GM21737 (cell line): Measurements from ENCODE around the gene CXXC5.

Experiments used
- ATAC-seq: cut with Tn5 transposase; IDR thresholded peaks from one replicate; pipeline ENCODE4 v1.9.1; 2021; ENCODE audit warnings: mild to moderate bottlenecking, moderate library complexity; ENCODE audit not compliant: unreplicated experiment

The CXXC5 gene

DNA sequence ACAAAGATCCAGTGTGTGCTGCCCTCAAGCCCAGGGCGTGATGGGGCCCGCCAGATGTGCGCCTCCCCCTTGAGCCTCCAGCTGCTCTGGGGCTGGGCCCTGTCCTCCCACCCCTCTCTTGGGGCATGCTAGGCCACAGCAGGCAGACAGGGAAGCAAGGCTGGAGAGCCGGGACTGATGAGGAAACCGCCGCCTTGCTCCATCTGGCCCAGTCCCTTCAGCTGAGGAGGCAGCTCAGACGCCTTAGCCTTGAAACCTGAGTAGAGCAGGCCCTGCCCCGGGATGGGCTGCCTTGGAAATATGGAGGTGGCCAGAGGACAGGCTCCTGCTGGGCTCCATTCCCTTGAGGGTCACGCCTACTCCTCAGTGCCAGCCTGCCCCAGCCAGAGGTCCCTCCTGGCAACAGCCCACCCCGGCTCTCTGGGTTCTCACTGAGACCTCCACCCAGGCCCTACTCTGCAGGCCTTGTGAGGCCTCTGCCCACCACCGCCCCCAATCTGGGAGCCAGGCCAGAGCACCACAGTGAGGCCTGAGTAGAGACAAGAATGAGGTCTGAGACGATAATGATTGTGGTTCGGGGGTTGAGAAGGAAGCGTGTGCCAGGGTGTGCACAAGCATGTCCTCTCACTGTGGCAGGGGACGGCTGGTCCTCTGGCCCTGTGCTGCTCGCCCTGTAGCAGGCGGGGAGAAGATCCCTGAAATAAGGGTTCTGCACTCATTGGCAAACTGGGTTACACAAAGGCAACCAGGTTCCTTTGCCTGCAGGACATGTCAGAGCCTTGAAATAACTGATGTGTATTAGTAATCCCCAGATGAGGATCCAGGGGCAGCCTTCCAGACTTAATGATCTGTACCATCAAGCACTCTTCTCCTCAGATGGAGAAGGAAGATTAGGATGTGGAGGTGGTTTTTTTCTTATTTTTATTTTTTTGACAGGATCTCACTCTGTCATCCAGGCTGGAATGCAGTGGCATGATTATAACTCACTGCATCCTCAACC is 30.9 kb downstream of the CXXC5 start:
- ATAC-seq = no peak

- no peak for ATAC-seq
These were observed 32.4 kb downstream of the CXXC5 start for GRCh38 chr5:139680368-139681111.

DNA sequence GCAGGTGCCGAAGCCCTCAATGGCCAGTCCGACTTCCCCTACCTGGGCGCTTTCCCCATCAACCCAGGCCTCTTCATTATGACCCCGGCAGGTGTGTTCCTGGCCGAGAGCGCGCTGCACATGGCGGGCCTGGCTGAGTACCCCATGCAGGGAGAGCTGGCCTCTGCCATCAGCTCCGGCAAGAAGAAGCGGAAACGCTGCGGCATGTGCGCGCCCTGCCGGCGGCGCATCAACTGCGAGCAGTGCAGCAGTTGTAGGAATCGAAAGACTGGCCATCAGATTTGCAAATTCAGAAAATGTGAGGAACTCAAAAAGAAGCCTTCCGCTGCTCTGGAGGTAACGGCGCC is 32.9 kb downstream of the CXXC5 start:
- ATAC-seq = no peak

DNA sequence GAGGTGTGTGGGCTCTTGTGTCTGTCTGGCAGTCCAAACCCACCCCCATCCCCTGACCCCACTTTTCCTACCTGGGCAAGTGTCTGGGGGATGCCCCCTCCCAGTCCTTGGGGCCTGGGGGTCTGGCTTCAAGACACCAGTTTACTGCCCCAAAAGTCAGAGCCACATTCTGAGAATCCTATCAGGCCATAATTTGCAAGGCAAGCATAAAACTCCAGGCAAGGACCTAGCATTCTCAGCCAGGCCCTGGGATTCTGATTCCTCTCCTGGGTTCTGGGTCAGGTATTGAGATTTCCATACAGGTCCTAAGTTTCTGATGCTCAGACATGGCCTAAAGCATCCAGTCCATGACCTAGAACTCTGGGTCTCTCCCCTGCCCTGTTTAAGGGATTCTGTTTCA is 33.3 kb downstream of the CXXC5 start:
- no peak for ATAC-seq

GRCh38 chr5:139682016-139682975 is 34.1 kb downstream of the CXXC5 start:
- ATAC-seq = no peak

DNA sequence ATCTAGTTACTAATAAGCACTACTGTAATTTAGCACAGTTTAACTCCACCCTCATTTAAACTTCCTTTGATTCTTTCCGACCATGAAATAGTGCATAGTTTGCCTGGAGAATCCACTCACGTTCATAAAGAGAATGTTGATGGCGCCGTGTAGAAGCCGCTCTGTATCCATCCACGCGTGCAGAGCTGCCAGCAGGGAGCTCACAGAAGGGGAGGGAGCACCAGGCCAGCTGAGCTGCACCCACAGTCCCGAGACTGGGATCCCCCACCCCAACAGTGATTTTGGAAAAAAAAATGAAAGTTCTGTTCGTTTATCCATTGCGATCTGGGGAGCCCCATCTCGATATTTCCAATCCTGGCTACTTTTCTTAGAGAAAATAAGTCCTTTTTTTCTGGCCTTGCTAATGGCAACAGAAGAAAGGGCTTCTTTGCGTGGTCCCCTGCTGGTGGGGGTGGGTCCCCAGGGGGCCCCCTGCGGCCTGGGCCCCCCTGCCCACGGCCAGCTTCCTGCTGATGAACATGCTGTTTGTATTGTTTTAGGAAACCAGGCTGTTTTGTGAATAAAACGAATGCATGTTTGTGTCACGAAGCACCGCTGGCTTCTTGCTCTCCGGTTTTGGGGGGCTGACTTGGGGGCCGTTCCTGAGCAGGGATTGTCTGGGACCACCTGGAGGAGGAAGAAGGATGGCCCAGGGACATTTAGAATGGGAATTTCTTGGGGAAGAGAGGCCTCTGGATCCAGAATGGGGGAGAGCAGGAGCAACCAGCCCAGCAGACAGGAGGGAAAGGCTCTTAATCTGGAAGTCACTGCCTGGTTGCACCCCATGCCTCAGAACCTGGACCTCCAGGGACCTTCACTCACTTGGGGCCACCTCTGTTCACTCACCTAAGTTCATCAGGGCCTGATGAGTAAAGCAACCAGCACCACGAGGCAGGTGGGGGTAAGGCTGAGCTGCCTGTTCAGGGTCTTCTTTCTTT is 35.4 kb downstream of the CXXC5 start:
- no peak for ATAC-seq

DNA sequence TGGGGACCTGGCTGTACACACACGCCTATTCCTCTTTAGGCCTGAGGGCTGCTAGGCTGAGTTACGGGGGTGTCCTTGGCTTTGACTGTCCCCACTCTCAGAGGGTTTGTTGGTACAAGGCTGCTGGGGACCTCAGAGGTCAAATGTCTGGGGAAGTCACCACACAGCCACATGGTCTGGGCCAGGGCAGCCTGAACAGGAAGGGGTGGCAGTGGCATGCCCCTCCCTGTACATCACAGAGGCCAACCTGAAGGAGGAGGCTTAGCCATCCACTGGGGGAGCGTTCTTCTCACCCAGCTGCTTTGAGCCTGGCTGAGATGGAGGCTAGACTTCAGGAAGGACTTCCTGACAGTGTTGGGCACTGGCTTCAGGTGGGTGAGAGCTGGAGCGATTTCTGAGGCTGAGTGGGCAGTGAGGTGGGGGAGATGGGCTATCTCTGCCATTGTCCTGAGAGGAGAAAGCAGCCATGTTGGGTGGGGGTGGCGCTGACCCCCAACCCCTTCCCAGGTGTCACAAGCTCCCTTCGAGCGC is 36.3 kb downstream of the CXXC5 start:
- ATAC-seq = no peak

GRCh38 chr5:139684881-139685749 is 37.0 kb downstream of the CXXC5 start:
- no peak for ATAC-seq

GRCh38 chr5:139685886-139686285 is 37.7 kb downstream of the CXXC5 start:
- ATAC-seq = no peak

DNA sequence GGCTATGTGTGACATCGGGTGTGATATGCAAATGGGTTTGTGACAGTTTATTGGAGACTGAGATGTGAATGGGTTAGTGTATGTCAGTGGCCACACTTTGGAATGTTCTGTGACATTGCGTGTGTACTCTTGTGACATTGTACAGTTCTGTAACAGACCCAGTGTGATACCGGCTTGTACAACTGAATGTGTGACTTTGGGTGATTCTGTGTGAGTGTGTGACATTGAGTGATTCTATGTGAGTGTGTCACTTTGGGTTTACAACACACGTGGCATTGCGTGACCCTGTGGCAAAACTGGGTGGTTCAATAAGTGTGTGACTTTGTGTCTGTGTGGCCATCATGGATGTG is 38.2 kb downstream of the CXXC5 start:
- no peak for ATAC-seq

DNA sequence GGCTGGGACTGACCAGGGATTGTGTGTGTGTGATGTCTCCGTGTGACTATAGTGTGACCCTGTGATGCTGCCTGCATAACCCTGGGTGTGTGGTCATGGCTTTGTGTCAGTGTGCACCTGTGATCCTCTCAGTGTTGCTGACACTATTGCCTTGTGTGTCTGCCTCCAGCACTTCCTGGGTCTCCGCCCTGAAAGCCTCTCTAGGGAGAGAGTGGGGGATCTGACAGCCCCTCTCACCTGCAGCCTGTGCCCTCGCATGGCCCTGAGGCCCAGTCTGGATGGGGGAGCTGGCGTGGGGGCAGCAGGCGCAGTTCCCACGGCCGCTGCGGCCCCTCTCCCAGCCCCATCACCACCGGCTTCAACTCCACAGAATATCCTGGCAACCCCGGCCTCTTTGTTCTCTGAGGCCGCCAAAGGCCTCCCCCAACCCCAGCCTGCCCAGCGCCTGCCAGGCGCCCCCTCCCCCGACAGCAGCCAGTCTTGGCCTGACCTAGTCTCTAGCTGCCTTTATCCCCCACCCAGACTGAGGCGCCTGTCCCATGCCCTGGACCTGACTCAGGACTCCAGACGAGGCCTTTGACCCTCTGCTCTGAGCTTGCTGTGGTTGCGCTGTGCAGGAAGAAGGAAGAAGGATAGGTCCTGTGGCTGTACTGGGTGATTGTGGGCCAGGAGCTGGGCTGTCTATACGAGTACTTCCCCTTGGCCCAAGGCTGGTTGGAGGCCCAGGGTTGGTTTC is 38.7 kb downstream of the CXXC5 start:
- no peak for ATAC-seq

DNA sequence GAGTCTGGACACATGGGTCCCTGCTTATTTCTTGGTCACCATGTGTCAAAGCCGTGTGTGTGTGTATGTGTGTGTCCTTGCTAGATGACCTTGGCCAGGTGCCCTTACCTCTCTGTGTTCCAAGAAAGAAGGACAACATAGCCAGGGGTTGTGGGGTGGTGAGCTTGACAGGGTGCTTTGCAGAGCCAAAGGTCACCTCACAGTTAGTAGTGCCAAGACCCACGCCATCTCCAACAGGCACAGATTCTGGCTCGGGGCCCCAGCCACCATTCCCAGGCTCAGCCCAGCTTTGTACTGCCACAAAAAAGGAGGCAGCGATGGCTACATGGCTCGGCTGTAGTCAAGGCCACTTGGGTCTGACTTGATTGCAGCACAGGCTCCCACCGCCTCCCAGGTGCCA is 39.5 kb downstream of the CXXC5 start:
- no peak for ATAC-seq

DNA sequence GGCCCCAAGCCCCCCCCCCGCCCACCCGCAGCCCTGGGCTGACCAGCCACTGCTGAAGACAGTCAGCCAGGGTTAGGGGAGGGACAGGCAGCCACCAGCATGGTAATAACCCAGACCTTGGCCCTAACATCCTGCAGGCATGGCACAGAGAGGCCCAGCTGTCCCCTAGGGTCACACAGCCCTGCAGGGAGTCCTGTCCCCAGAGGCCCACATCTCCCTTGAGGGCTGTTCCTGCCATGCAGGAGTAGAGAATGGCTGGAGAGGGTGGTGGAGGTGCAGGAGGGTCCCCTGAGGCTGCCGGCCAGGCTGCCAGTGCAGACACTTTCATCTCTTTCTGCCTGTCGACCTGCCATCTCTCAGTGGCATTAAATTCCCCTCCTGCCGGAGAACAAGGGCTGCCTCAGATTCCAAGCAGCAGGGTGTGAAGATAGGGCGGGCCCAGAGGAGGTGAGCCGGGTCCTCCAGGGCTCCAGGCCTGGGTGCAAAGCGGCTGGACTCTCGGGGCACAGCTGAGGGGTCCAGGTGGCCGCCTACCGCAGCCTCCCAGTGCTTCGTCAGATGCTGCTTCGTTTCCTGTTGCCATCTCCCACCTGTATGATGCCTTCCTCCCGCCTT is 40.0 kb downstream of the CXXC5 start:
- ATAC-seq = no peak

DNA sequence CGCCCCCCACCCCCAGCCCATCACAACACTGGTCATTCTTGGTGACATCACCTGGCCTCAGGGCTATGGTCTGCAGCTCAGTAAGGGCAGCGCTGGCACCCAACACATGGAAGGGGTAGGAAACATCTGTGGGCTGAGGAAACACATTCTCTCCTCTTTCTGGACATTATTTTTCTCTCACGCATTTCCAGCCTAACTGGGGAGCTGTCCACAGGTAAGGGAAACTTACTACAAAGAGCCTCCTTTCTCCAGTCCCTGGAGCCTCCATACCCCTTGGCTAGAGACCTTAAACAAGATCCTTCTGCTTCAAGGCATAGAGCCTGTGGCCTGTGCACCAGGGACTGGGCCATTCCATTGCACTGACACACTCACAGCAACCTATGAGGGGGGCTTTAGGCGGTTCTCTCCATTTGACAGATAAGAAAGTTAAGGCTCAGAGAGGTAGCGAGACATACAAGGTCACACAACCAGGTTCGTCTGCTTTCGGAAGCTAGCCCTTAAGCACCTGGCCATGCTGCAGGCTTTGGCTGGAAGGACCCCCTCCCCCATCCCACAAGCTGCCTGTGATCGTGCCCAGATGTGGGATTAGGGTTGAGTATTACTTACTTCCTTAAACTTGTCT is 40.7 kb downstream of the CXXC5 start:
- no peak for ATAC-seq

GRCh38 chr5:139689631-139690063 is 41.5 kb downstream of the CXXC5 start:
- no peak for ATAC-seq

DNA sequence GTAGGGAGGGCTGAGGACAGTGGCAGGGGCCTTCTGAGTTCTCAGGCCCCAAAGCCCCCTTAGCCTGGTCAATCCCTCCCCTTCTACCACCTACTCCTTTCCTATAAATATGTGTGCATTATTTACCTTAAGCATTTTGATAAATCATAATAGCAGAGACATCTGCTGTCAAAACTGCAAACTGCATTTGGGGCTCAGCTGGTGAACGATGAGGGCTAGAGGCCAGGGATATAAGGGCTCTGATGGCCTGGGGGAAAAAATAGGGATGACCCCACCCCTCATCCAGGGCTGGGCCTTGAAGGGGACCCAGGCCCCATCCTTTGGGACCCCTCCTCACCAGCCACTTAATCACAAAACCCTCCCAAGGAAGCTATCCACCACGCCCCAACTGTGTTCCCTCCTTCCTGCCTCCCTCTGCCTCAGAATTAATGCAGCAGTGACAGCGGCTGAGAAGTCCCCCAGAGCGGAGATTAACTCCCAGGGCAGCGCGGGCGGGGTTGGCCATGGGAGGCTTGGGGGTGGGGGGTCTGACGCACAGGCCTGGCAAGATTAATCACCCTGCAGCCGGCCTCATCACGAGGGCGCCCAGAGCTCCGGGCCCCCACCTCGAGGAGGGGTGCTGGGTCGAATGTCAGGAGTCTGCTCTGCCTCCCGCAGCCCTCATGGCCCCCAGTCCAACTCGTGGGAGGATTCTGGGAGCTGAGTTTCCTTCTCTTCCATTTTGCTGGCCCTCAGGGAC is 42.1 kb downstream of the CXXC5 start:
- ATAC-seq = no peak
